AG04450 (cell line): Measurements from ENCODE around the gene DTHD1. TPM values are rescaled to one million over a fixed set of nuclear protein-coding genes. Genes with fewer than 3 reads are reported as not detected.

Experiments used
- CTCF ChIA-PET: fragments of 300-600, 350-600 bp; formaldehyde crosslinking; extraction: SDS; loops from one replicate; lab custom pipeline; 2022; ENCODE audit warnings: antibody characterized with exemption, inconsistent platforms; lab: Charles Lee
- POLR2A ChIA-PET: fragments of 350-600 bp; formaldehyde crosslinking; extraction: SDS; loops from one replicate; lab custom pipeline; 2021; ENCODE audit warnings: antibody characterized with exemption, inconsistent platforms; lab: Yijun Ruan, JAX
- DNase-seq: peaks from one replicate; pipeline ENCODE4 v3.0.0-alpha.2; 2011; ENCODE audit warnings: low read depth, low spot score
- H3K27ac ChIP-seq: one replicate; pipeline ENCODE4 v1.5.1; 2012; ENCODE audit warnings: low read depth, low read length, control low read depth
- H3K27me3 ChIP-seq: one replicate; pipeline ENCODE4 v1.6.0; 2012; ENCODE audit warnings: low read length; ENCODE audit not compliant: control insufficient read depth, insufficient read depth
- H3K4me3 ChIP-seq: 2 replicates; pipeline ENCODE4 v1.5.1; 2011; ENCODE audit warnings: mild to moderate bottlenecking, low read depth, low read length, control low read depth
- H3K9me3 ChIP-seq: 2 replicates; pipeline ENCODE4 v1.5.1; 2012; ENCODE audit warnings: low read length; ENCODE audit not compliant: control insufficient read depth, insufficient read depth
- CTCF ChIP-seq: IDR thresholded peaks from 2 replicates; pipeline ENCODE4 v1.5.1; 2011; ENCODE audit warnings: low read depth, low read length, control low read depth, inconsistent platforms
- polyA plus RNA-seq: library from polyadenylated mRNA; depleted of rRNA; stranded (reverse); fragments of >200 nt; gene quantifications from 2 replicates; pipeline ENCODE4 v1.2.3, GENCODE V29; 2011

DTHD1 gene
- polyA plus RNA-seq, 1 experiment = not detected

GRCh38 chr4:36269533-36270173 lies 11.8 kb upstream of the DTHD1 start:
- ChIA-PET POLR2A (no interaction called here), CTCF (no interaction called here)

GRCh38 chr4:36273276-36273675 lies 8.1 kb upstream of the DTHD1 start:
- H3K9me3 ChIP-seq = peaks cover 4% of the 10 kb centered on the region
- no peak overlapping the region for H3K4me3 ChIP-seq
- no peak for TF ChIP-seq CTCF
- POLR2A ChIA-PET = no interaction called here
- no peaks in the 10 kb centered on the region for H3K27me3 ChIP-seq
- no peak overlapping the region for H3K27ac ChIP-seq
- DNase-seq = no peak
- CTCF ChIA-PET = no interaction called here

More at GRCh38 chr4:36269533-36270173, 11.8 kb upstream of the DTHD1 start:
- H3K9me3 ChIP-seq = peaks cover 4% of the 10 kb centered on the region; the same call in 1 of the 2 replicates
- H3K27me3 ChIP-seq = no peaks in the 10 kb centered on the region
- H3K27ac ChIP-seq = no peak overlapping the region
- no peak for DNase-seq
- TF ChIP-seq CTCF = no peak
- H3K4me3 ChIP-seq = no peak overlapping the region

GRCh38 chr4:36274158-36274557 lies 7.3 kb upstream of the DTHD1 start:
- H3K27me3 ChIP-seq = no peaks in the 10 kb centered on the region
- DNase-seq = no peak
- H3K27ac ChIP-seq = no peak overlapping the region
- peaks cover 4% of the 10 kb centered on the region for H3K9me3 ChIP-seq
- no peak for TF ChIP-seq CTCF
- no peak overlapping the region for H3K4me3 ChIP-seq
- ChIA-PET CTCF (no interaction called here), POLR2A (no interaction called here)

GRCh38 chr4:36277533-36277932 lies 3.9 kb upstream of the DTHD1 start:
- no peaks in the 10 kb centered on the region; the same call in none of the 2 replicates for H3K9me3 ChIP-seq
- H3K4me3 ChIP-seq = no peak overlapping the region
- DNase-seq = no peak
- H3K27me3 ChIP-seq = no peaks in the 10 kb centered on the region
- H3K27ac ChIP-seq = no peak overlapping the region
- TF ChIP-seq CTCF = no peak
- ChIA-PET CTCF (no interaction called here), POLR2A (no interaction called here)

GRCh38 chr4:36278789-36279188 lies 2.6 kb upstream of the DTHD1 start:
- H3K9me3 ChIP-seq = no peaks in the 10 kb centered on the region; the same call in none of the 2 replicates
- TF ChIP-seq CTCF = no peak
- no peaks in the 10 kb centered on the region for H3K27me3 ChIP-seq
- no peak for DNase-seq
- H3K4me3 ChIP-seq = no peak overlapping the region
- H3K27ac ChIP-seq = no peak overlapping the region
- ChIA-PET CTCF (no interaction called here), POLR2A (no interaction called here)
